ENCODE results near the gene PCDHA5.

PCDHA5 gene

GRCh38 chr5:140868721-140869554, 47.5 kb downstream of the PCDHA5 start, which contains the start of gene PCDHA11:
Gene PCDHA11 (plus strand): TSS chr5:140868957. CDS start chr5:140869104, 147 bp downstream.
- DNase-seq: no peak

- DNase-seq: no peak
Measured at GRCh38 chr5:140869555-140869886, 48.1 kb downstream of the PCDHA5 start.

DNA sequence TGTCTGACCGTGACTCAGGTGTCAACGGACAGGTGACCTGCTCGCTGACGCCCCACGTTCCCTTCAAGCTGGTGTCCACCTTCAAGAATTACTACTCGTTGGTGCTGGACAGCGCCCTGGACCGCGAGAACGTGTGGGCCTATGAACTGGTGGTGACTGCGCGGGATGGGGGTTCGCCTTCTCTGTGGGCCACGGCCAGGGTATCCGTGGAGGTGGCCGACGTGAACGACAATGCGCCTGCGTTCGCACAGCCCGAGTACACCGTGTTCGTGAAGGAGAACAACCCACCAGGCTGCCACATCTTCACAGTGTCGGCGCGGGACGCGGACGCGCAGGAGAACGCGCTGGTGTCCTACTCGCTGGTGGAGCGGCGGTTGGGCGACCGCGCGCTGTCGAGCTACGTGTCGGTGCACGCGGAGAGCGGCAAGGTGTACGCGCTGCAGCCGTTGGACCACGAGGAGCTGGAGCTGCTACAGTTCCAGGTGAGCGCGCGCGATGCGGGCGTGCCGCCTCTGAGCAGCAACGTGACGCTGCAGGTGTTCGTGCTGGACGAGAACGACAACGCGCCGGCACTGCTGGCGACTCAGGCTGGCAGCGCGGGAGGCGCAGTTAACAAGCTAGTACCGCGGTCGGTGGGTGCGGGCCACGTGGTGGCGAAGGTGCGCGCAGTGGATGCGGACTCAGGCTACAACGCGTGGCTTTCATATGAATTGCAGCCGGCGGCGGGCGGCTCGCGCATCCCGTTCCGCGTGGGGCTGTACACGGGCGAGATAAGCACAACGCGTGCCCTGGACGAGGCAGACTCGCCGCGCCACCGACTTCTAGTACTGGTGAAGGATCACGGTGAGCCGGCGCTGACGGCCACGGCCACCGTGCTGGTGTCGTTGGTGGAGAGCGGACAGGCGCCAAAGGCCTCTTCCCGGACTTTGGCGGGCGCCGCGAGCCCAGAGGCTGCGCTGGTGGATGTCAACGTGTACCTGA, 49.1 kb downstream of the PCDHA5 start:
- DNase-seq: no peak

Measured in stimulated activated CD4-positive, alpha-beta T cell treated with anti-CD3 and anti-CD28 coated beads, Interleukin-1b, Interleukin-23, amount 100 ng/mL, for 48 hours (primary cell).